Neuronal stem cell (in vitro differentiated cells): ENCODE measurements around the gene C1orf141. TPM values are rescaled to one million over a fixed set of nuclear protein-coding genes. Genes with fewer than 3 reads are reported as not detected.

Source experiments
- DNase-seq: peaks from one replicate; pipeline ENCODE4 v3.0.0-alpha.2; 2013; ENCODE audit warnings: low spot score
- H2AFZ ChIP-seq: one replicate; pipeline ENCODE4 v1.6.1; 2013; ENCODE audit warnings: mild to moderate bottlenecking, low read length, inconsistent platforms
- H2AK5ac ChIP-seq: 2 replicates; pipeline ENCODE4 v1.6.1; 2013; ENCODE audit warnings: low read depth, mild to moderate bottlenecking, inconsistent platforms, low read length, moderate library complexity, mixed read lengths
- H2BK120ac ChIP-seq: 2 replicates; pipeline ENCODE4 v1.6.1; 2013; ENCODE audit warnings: low read depth, mild to moderate bottlenecking, inconsistent platforms, low read length, moderate library complexity, mixed read lengths
- H2BK12ac ChIP-seq: one replicate; pipeline ENCODE4 v1.6.1; 2013; ENCODE audit warnings: low read length, inconsistent platforms
- H2BK15ac ChIP-seq: 2 replicates; pipeline ENCODE4 v1.6.1; 2013; ENCODE audit warnings: mild to moderate bottlenecking, low read length, inconsistent platforms, mixed read lengths
- H2BK5ac ChIP-seq: one replicate; pipeline ENCODE4 v1.6.1; 2013; ENCODE audit warnings: inconsistent platforms, mild to moderate bottlenecking, low read length, moderate library complexity
- H3K14ac ChIP-seq: one replicate; pipeline ENCODE4 v1.6.1; 2013; ENCODE audit warnings: low read length, inconsistent platforms
- H3K18ac ChIP-seq: 2 replicates; pipeline ENCODE4 v1.6.1; 2013; ENCODE audit warnings: low read length, inconsistent platforms
- H3K23ac ChIP-seq: 2 replicates; pipeline ENCODE4 v1.6.1; 2013; ENCODE audit warnings: low read depth, mild to moderate bottlenecking, mixed read lengths, low read length, inconsistent platforms; ENCODE audit not compliant: poor library complexity
- H3K27ac ChIP-seq: replicated peaks from 3 replicates; pipeline ENCODE4 v1.5.1; 2013; ENCODE audit warnings: low read length, inconsistent platforms
- H3K27me3 ChIP-seq, 3 experiments: 2 replicates each; pipeline ENCODE4 v1.6.1; 2013; ENCODE audit warnings: low read length in 3 of 3, mild to moderate bottlenecking in 2 of 3, inconsistent platforms in 1 of 3, low read depth in 1 of 3, mixed read lengths in 1 of 3, moderate library complexity in 1 of 3; ENCODE audit not compliant: control insufficient read depth in 3 of 3, insufficient read depth in 3 of 3
- H3K36me3 ChIP-seq, 2 donors: replicated peaks in 1 of 2; 2 replicates each; pipeline ENCODE4 v1.6.1; 2013; ENCODE audit warnings: low read length in 2 of 2; ENCODE audit not compliant: control insufficient read depth in 2 of 2, insufficient read depth in 2 of 2
- H3K4ac ChIP-seq: 2 replicates; pipeline ENCODE4 v1.6.1; 2013; ENCODE audit warnings: inconsistent platforms, mild to moderate bottlenecking, low read length, moderate library complexity
- H3K4me1 ChIP-seq, 2 donors: 1 replicate in 1 of 2; 2 replicates in 1 of 2; pipeline ENCODE4 v1.6.1; 2013; ENCODE audit warnings: low read length in 2 of 2, low read depth in 1 of 2; ENCODE audit not compliant: control insufficient read depth in 2 of 2, insufficient read depth in 1 of 2
- H3K4me2 ChIP-seq: one replicate; pipeline ENCODE4 v1.6.1; 2013; ENCODE audit warnings: mild to moderate bottlenecking, low read length, inconsistent platforms; ENCODE audit not compliant: insufficient read depth, poor library complexity, severe bottlenecking
- H3K4me3 ChIP-seq, 2 donors: 2 replicates each; pipeline ENCODE4 v1.5.1; 2013; ENCODE audit warnings: low read length in 2 of 2, mild to moderate bottlenecking in 2 of 2, inconsistent platforms in 1 of 2, moderate library complexity in 1 of 2
- H3K79me1 ChIP-seq: one replicate; pipeline ENCODE4 v1.6.1; 2013; ENCODE audit warnings: low read depth, mild to moderate bottlenecking, inconsistent platforms, low read length, moderate library complexity
- H3K9ac ChIP-seq: one replicate; pipeline ENCODE4 v1.6.1; 2013; ENCODE audit warnings: mild to moderate bottlenecking, low read depth, low read length, inconsistent platforms; ENCODE audit not compliant: poor library complexity
- H3K9me3 ChIP-seq, 2 donors: replicated peaks in 1 of 2; 2 replicates each; pipeline versions ENCODE3 to v1.6.1; 2013; ENCODE audit warnings: low read length in 2 of 2, mild to moderate bottlenecking in 2 of 2, inconsistent platforms in 1 of 2, low read depth in 1 of 2, mixed read lengths in 1 of 2, moderate library complexity in 1 of 2; ENCODE audit not compliant: control insufficient read depth in 2 of 2, insufficient read depth in 1 of 2
- H4K8ac ChIP-seq: one replicate; pipeline ENCODE4 v1.6.1; 2013; ENCODE audit warnings: low read depth, mild to moderate bottlenecking, inconsistent platforms, low read length, moderate library complexity
- H4K91ac ChIP-seq: one replicate; pipeline ENCODE4 v1.6.1; 2013; ENCODE audit warnings: low read length, low read depth, mild to moderate bottlenecking, inconsistent platforms; ENCODE audit not compliant: poor library complexity
- WGBS, 2 donors: extraction: QIAGEN DNeasy Blood & Tissue Kit; methylation state at CpG; one replicate each; pipeline ENCODE4 v1.1.7; 2013; ENCODE audit warnings: missing lambda C conversion rate in 2 of 2, mixed read lengths in 1 of 2; ENCODE audit not compliant: insufficient read length in 2 of 2, insufficient replicate concordance in 1 of 2; ENCODE audit errors: extremely low coverage in 2 of 2; 5-methylcytosine and 5-hydroxymethylcytosine counted together
- polyA plus RNA-seq, 2 experiments: library from polyadenylated mRNA; stranded (reverse); fragments of 200-250 nt; gene quantifications; one replicate each; pipeline ENCODE4 v1.2.3, GENCODE V29; 2013

The C1orf141 gene
- 0.06 TPM for polyA plus RNA-seq (2013, experiment 1 of 2)
- polyA plus RNA-seq (2013, experiment 2 of 2) = 0.12 TPM

DNA sequence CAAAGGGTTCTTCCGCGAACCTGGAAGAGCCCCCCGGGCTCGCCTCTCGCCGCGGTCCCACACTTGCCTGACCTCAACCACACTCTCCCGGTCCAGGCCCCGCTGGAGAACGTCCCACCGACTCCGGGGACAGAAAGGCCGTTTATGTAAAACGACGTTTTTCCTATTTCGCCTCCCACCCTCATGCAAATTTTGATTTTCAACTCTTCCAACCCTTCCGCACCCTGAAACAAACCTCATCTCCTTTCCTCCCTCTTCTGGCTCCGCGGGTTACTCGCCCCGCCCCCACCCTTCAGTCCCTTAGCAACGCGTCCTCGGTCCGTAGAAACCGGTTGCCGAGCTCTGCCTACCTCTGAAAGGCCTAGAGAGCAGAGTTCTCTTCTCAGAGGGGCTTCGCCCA is at the start of gene C1orf141:
TSS of gene C1orf141 (minus strand) at position 276 of the 400 bp plus-strand sequence. CDS start 7,730 bp downstream, outside the sequence.
- H2BK120ac ChIP-seq = no peak within 1 kb of the TSS
- no CpG with 5 or more reads among the region's 28 CpGs for WGBS, 2 donors
- no peak within 1 kb of the TSS for H2BK15ac ChIP-seq
- H3K9me3 ChIP-seq = no peaks in the 10 kb centered on the region
- no peak within 1 kb of the TSS for H3K4ac ChIP-seq
- no peaks in the 10 kb centered on the region for H3K36me3 ChIP-seq
- H2AFZ ChIP-seq = peak within 1 kb of the TSS; percentile 58
- H4K91ac ChIP-seq = no peak within 1 kb of the TSS
- H3K9ac ChIP-seq = no peak within 1 kb of the TSS
- no peaks in the 10 kb centered on the region for H3K27me3 ChIP-seq
- no peak within 1 kb of the TSS for H2BK12ac ChIP-seq
- H3K14ac ChIP-seq = no peak within 1 kb of the TSS
- H3K4me1 ChIP-seq = peaks cover 4 to 15% of the 10 kb centered on the region in 2 donors
- peak within 1 kb of the TSS; percentile 40 for H3K4me2 ChIP-seq
- no peak within 1 kb of the TSS for H3K18ac ChIP-seq
- no peaks in the 10 kb centered on the region for H3K79me1 ChIP-seq
- H2AK5ac ChIP-seq = no peak within 1 kb of the TSS
- H2BK5ac ChIP-seq = no peak within 1 kb of the TSS
- H4K8ac ChIP-seq = no peak within 1 kb of the TSS
- DNase-seq = peak; percentile 48
- no peak within 1 kb of the TSS for H3K27ac ChIP-seq
- peak within 1 kb of the TSS in 1 of 2 donors; percentile 67 for H3K4me3 ChIP-seq
- no peak within 1 kb of the TSS for H3K23ac ChIP-seq

DNA sequence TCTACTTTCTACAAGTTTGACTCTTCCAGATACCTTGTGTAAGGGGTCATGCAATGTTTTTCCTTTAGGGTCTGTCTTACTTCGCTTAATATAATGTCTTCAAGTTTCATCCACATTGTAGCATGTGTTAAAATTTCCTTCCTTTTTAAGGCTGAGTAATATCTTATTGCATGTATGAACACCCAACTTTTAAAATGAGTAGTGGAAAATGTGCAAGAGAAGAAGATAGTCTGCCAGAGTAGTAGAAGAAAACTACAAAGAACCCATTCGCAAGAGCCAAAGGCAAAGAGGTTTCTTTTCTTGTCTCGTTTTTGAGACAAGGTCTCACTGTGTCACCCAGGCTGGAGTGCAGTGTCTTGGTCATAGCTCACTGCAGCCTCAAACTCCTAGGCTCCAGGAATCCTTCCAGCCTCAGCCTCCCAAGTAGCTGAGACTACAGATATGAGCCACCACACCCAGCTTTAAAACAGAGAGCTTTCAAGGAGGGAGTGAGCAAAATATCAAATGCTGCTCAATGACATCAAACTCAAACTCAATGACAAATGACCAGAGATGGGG is 40.8 kb upstream of the C1orf141 start:
- Histone ChIP-seq H3K4me2 (no peak overlapping the region), H2BK5ac (no peak overlapping the region), H3K27ac (no peak overlapping the region), H2BK120ac (no peak overlapping the region), H3K9me3 (no peaks in the 10 kb centered on the region), H3K36me3 (no peaks in the 10 kb centered on the region), H3K4me3 (no peak overlapping the region), H2BK15ac (no peak overlapping the region), H2BK12ac (no peak overlapping the region), H3K23ac (no peak overlapping the region), H3K4me1 (no peaks in the 10 kb centered on the region), H3K14ac (no peak overlapping the region), H4K91ac (no peak overlapping the region), H3K79me1 (no peaks in the 10 kb centered on the region), H4K8ac (no peak overlapping the region), H3K27me3 (no peaks in the 10 kb centered on the region), H2AK5ac (no peak overlapping the region), H2AFZ (no peak overlapping the region), H3K9ac (no peak overlapping the region), H3K4ac (no peak overlapping the region), H3K18ac (no peak overlapping the region)
- no peak for DNase-seq
- no CpG with 5 or more reads among the region's 3 CpGs for WGBS, 2 donors

DNA sequence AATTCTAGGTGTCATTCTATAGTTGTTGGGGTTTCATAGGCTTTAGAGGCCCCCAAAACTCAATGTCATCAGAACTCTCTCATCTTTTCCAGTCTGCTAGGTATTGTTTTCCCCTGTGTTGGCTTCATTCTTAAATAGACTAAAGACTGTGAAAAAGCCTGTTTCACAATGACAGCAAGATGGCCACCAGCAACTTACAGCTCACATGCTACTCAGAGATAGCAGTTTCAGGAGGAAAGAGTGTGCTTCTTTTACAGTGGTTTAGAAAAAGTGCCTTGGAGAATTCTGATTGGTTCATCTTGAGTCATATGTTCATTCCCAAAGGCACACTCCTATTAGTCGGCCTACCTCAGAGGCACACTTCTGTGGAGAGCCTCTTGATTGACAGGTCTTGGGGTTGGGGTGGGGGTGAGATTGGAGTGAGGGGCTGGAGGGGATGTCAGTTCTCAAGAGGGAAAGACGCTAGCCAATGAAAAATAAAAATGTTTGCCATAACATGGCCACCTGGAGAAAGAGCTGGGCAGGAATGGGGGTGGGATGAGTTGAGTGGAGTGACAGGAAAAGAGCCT is 40.0 kb upstream of the C1orf141 start:
- Histone ChIP-seq H3K9me3 (no peaks in the 10 kb centered on the region), H3K14ac (no peak overlapping the region), H3K27me3 (no peaks in the 10 kb centered on the region), H3K4me1 (no peaks in the 10 kb centered on the region), H2BK12ac (no peak overlapping the region), H2AFZ (peak overlapping the region; percentile 71), H2AK5ac (no peak overlapping the region), H4K8ac (no peak overlapping the region), H3K36me3 (no peaks in the 10 kb centered on the region), H3K79me1 (no peaks in the 10 kb centered on the region), H3K4me3 (no peak overlapping the region), H3K4me2 (no peak overlapping the region), H2BK15ac (no peak overlapping the region), H3K4ac (no peak overlapping the region), H3K23ac (no peak overlapping the region), H3K18ac (no peak overlapping the region), H4K91ac (no peak overlapping the region), H2BK120ac (no peak overlapping the region), H2BK5ac (no peak overlapping the region), H3K9ac (no peak overlapping the region), H3K27ac (no peak overlapping the region)
- DNase-seq = no peak
- WGBS, 2 donors = no CpG with 5 or more reads among the region's 2 CpGs

DNA sequence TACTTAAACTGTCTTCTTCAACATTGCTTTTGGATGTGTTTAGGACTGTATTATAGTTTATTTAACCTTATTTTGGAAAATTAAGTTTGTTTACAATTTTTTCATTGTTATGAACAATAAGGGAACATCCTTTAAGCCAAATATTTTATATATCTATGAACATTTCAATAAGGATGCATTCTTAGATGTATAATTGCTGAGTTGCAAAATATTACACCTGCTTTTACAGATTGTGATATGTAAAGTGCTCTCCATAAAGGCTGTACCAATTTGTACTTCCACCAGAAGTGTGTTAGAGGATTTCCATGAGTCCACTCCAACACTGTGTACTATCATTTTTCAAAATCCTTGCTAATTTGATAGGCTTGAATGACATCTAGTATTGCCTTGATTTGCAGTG is 39.2 kb upstream of the C1orf141 start:
- no peak for DNase-seq
- H2BK120ac ChIP-seq = no peak overlapping the region
- no peak overlapping the region for H2BK5ac ChIP-seq
- H3K4me2 ChIP-seq = no peak overlapping the region
- H3K4me1 ChIP-seq = no peaks in the 10 kb centered on the region
- H2AFZ ChIP-seq = no peak overlapping the region
- H3K9me3 ChIP-seq = no peaks in the 10 kb centered on the region
- no peaks in the 10 kb centered on the region for H3K27me3 ChIP-seq
- H3K4me3 ChIP-seq = no peak overlapping the region
- H3K9ac ChIP-seq = no peak overlapping the region
- no peaks in the 10 kb centered on the region for H3K79me1 ChIP-seq
- H3K27ac ChIP-seq = no peak overlapping the region
- H3K36me3 ChIP-seq = no peaks in the 10 kb centered on the region
- no peak overlapping the region for H3K4ac ChIP-seq
- H2BK15ac ChIP-seq = no peak overlapping the region
- no peak overlapping the region for H2BK12ac ChIP-seq
- H3K18ac ChIP-seq = no peak overlapping the region
- H3K14ac ChIP-seq = no peak overlapping the region
- H3K23ac ChIP-seq = no peak overlapping the region
- no peak overlapping the region for H2AK5ac ChIP-seq
- H4K8ac ChIP-seq = no peak overlapping the region
- H4K91ac ChIP-seq = no peak overlapping the region
